Activated CD8-positive, alpha-beta T cell treated with anti-CD3 and anti-CD28 coated beads for 36 hours (primary cell): ENCODE results near the gene ECHDC1. TPM values are rescaled to one million over a fixed set of nuclear protein-coding genes. Genes with fewer than 3 reads are reported as not detected.

ENCODE experiments used
- ATAC-seq: fragments of 200-7000 bp; cut with Tn5 transposase; one replicate; pipeline ENCODE4 v1.10.0; 2021; ENCODE audit warnings: mild to moderate bottlenecking, moderate library complexity
- CTCF ChIA-PET: fragments of 350-600 bp; sonication (Branson Sonifier 250); formaldehyde crosslinking; loops from one replicate; lab custom pipeline; 2021; ENCODE audit warnings: antibody characterized with exemption; lab: Charles Lee
- POLR2A ChIA-PET: fragments of 350-600 bp; sonication (Branson Sonifier 250); formaldehyde crosslinking; loops from one replicate; lab custom pipeline; 2021; ENCODE audit warnings: antibody characterized with exemption; lab: Charles Lee
- DNase-seq: peaks from one replicate; pipeline ENCODE4 v3.0.0-alpha.2; 2020
- H3K27ac Mint-ChIP-seq: one replicate; pipeline ENCODE4 v1.8.0; 2021; ENCODE audit warnings: mild to moderate bottlenecking, mixed read lengths
- H3K27me3 Mint-ChIP-seq: one replicate; pipeline ENCODE4 v1.8.0; 2021; ENCODE audit warnings: mixed read lengths
- H3K36me3 Mint-ChIP-seq: one replicate; pipeline ENCODE4 v1.8.0; 2021; ENCODE audit warnings: low read depth, mixed read lengths
- H3K4me1 Mint-ChIP-seq: one replicate; pipeline ENCODE4 v1.8.0; 2021; ENCODE audit warnings: low read depth, mixed read lengths
- H3K4me3 Mint-ChIP-seq: one replicate; pipeline ENCODE4 v1.8.0; 2021; ENCODE audit warnings: mild to moderate bottlenecking, moderate library complexity, mixed read lengths
- H3K9me3 Mint-ChIP-seq: one replicate; pipeline ENCODE4 v1.8.0; 2021; ENCODE audit warnings: mixed read lengths
- CTCF ChIP-seq: fragments of 200-600 bp; IDR thresholded peaks from one replicate; pipeline ENCODE4 v1.8.0; 2022; ENCODE audit warnings: antibody characterized with exemption, mild to moderate bottlenecking
- intact Hi-C: fragments of 100-400 bp; cut with micrococcal nuclease; formaldehyde crosslinking; loops from one replicate; pipeline ENCODE4 v1.10.0; 2022
- total RNA-seq, 2 experiments: library from RNA; stranded (reverse); gene quantifications; one replicate each; pipeline ENCODE4 v1.2.3, GENCODE V29; 2021

ECHDC1 gene
- total RNA-seq, 2 experiments from 2014 or later = 50.2 to 51.1 TPM

GRCh38 chr6:127297502-127298070 is 45.8 kb downstream of the ECHDC1 start:
- H3K36me3 Mint-ChIP-seq = peaks cover 16% of the 10 kb centered on the region
- DNase-seq (no peak), ATAC-seq (no peak)
- no peaks in the 10 kb centered on the region for H3K9me3 Mint-ChIP-seq
- ChIA-PET CTCF (interaction anchor here (0.7 to 1.4 kb wide), 3 partner anchors 31 to 242 kb away, joined by 3 to 4 read pairs (median 4); partner anchors contain the start of gene RNF146), POLR2A (no interaction called here)
- intact Hi-C loops = no loop called here
- no peak overlapping the region for H3K27ac Mint-ChIP-seq
- no peak overlapping the region for H3K4me3 Mint-ChIP-seq
- H3K27me3 Mint-ChIP-seq = no peaks in the 10 kb centered on the region
- TF ChIP-seq CTCF = no peak
- peaks cover 22% of the 10 kb centered on the region for H3K4me1 Mint-ChIP-seq

GRCh38 chr6:127291495-127291894 is 51.9 kb downstream of the ECHDC1 start:
- peak; percentile 73 for ATAC-seq
- Mint-ChIP-seq H3K9me3 (peaks cover 2% of the 10 kb centered on the region), H3K27ac (peak overlapping the region; percentile 44), H3K36me3 (peaks cover 42% of the 10 kb centered on the region), H3K4me1 (peaks cover 44% of the 10 kb centered on the region), H3K4me3 (no peak overlapping the region), H3K27me3 (no peaks in the 10 kb centered on the region)
- ChIA-PET CTCF (interaction anchor here (1.1 to 3.7 kb wide), 7 partner anchors 9 to 225 kb away, joined by 4 to 18 read pairs (median 6); partner anchors contain the start of genes ECHDC1 and RNF146), POLR2A (no interaction called here)
- no peak for DNase-seq
- no peak for TF ChIP-seq CTCF
- intact Hi-C loops = no loop called here

GRCh38 chr6:127290391-127291265 is 52.8 kb downstream of the ECHDC1 start:
- H3K27me3 Mint-ChIP-seq = no peaks in the 10 kb centered on the region
- H3K36me3 Mint-ChIP-seq = peaks cover 45% of the 10 kb centered on the region
- TF ChIP-seq CTCF = no peak
- no peak overlapping the region for H3K4me3 Mint-ChIP-seq
- CTCF ChIA-PET = interaction anchor here (1.1 to 3.7 kb wide), 9 partner anchors 9 to 226 kb away, joined by 4 to 18 read pairs (median 6); partner anchors contain the start of genes ECHDC1 and RNF146
- peak overlapping the region; percentile 22 for H3K27ac Mint-ChIP-seq
- H3K9me3 Mint-ChIP-seq = peaks cover 2% of the 10 kb centered on the region
- no peak for ATAC-seq
- POLR2A ChIA-PET = no interaction called here
- peaks cover 44% of the 10 kb centered on the region for H3K4me1 Mint-ChIP-seq
- no peak for DNase-seq
- intact Hi-C loops = no loop called here

GRCh38 chr6:127289934-127290333 is 53.5 kb downstream of the ECHDC1 start:
- Mint-ChIP-seq H3K27ac (peak overlapping the region; percentile 72), H3K4me3 (no peak overlapping the region), H3K36me3 (peaks cover 45% of the 10 kb centered on the region), H3K4me1 (peaks cover 44% of the 10 kb centered on the region), H3K9me3 (peaks cover 2% of the 10 kb centered on the region), H3K27me3 (no peaks in the 10 kb centered on the region)
- DNase-seq = no peak
- ATAC-seq = no peak
- no peak for TF ChIP-seq CTCF
- CTCF ChIA-PET = interaction anchor here (1.6 to 3.7 kb wide), 5 partner anchors 10 to 227 kb away, joined by 5 to 18 read pairs (median 9); partner anchors contain the start of gene RNF146
- intact Hi-C loops = no loop called here
- POLR2A ChIA-PET = no interaction called here
